ENCODE results near the gene CTNNB1.

CTNNB1 gene

DNA sequence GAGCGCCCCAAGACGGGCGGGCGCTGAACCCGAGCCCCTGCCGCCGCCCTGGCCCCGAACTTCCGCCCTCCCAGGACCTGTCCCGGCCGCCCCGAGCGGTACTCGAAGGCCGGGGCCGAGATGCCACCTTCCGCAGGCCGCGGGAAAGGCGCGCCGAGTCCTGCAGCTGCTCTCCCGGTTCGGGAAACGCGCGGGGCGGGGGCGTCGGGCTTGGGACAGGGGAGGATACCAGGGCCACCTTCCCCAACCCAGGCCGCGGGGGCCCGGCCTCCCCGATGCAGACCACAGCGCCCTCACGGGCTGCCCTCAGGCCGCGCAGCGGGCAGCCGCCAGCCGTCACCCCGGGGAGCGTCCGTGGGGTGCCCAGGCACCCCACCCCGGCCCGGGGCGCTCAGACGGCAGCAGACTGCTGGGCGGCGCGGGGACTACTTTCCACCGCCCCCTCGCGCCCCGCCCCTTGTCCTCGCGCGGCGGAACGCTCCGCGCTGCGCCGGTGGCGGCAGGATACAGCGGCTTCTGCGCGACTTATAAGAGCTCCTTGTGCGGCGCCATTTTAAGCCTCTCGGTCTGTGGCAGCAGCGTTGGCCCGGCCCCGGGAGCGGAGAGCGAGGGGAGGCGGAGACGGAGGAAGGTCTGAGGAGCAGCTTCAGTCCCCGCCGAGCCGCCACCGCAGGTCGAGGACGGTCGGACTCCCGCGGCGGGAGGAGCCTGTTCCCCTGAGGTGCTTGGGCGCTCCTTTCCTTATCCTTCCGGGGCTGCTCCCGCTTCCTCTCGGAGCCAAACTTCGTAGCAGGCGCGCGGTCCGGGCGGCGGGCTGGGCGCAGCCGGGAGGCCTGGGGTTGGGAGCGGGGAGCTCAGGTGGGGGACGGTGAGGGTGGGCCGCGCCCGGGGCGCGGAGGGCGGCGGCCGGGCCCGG is at the start of gene CTNNB1:
CTNNB1 (plus strand) TSS at position 556 of the 916 bp plus-strand sequence. CDS start 24,564 bp downstream, outside the sequence.
- peak; percentile 81 for DNase-seq

DNA sequence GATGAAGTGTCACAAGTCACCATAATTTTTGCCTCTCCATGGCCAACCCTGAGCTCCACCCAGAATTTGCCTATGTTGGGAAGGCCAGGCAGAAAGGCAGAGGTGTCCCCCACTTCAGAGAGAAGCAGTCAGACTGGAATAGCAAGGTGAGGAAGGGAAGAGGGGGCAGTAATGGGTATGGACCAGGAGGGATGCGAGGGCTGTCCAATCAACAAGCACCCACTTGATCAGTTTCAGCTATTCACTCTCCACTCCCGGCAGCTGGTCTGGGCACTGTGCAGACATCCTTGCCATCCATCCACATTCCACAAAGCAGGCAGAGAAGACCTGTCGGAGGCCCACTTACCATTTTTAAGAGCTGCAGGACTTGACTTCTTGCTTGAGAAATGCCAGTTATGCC is 43.5 kb upstream of the CTNNB1 start:
- DNase-seq, result no peak

DNA sequence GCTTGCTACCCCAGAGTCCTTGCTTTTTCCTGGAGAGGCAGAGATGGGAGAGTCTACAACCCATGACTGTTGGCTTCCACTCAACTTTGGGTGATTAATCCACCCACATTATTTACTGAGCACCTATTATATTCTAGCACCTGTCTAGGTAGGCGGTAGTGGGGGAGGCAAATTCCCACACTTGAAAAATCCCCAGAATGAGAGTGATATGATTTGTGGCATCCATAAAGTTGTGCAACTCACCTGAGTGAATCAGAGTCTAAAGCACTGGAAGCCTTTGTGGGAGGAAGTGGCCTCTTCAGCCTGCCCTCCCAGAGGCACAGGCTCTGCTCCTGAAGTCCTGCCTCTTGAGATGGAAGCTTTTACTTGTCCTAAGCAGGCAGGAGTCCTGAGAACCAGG is 40.4 kb upstream of the CTNNB1 start:
- no peak for DNase-seq

DNA sequence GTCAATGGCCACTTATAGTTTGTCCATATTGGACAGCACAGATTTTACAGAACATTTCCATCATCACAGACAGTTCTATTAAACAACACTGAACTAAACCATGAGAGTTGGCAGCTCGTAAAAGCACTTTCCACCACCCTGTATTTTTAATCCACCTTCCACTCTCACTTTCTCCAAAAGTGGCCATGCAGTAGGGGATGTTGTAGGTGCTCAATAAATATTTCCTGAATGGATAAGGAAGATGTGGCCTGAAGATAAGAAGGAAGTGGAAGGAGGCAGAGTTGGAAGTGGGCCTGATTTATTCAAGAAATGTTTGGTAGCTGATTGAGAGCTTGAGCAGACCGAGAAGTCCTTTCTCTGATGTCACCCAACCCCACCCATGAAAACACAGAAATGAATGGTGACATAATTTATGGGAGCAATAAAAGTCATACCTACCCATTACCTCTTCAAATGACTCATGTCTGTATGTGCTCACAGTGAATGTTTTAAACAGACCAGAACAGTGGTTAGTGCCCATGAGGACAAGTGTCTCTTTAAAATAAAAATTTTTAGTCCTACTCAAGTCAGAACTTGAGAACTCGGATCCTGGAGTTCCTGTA is 39.6 kb upstream of the CTNNB1 start:
- no peak for DNase-seq

DNA sequence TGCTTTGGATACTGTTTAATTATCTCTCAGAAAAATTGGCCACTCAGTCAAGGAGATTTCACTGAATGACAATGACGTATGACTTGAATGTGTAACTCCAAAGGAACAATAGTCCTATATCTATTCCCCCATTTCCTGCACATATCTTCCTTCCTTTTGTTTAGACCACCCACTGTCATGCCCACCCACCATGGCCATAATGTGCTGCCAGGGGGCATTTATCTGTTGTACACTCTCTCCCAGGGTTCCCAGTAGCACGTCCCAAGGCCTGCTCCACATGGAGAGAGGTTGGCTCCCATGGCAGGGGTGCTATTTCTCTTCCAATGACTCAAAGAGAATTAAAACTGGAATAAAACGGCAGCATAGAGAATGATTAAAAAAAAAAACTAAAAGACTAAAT is 36.8 kb upstream of the CTNNB1 start:
- DNase-seq, result no peak

DNA sequence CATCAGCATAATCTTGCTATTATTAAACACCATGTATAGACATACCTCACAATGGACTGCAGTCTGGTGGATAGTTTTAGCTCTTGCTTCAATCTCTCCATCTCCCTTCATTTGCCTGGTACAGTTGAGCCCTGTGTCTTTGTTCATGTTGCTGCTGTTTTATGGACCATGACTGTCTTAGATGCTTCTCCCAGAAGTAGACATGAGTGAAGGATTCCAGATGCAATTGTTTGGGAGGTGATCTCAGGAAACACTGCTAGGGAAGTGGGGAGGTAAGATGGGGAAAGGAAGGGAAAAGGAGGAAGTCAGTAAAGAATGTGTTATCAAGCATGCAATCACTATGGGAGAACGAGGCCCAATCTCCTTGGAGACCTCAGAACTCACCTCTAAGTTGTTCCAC is 36.3 kb upstream of the CTNNB1 start:
- no peak for DNase-seq

DNA sequence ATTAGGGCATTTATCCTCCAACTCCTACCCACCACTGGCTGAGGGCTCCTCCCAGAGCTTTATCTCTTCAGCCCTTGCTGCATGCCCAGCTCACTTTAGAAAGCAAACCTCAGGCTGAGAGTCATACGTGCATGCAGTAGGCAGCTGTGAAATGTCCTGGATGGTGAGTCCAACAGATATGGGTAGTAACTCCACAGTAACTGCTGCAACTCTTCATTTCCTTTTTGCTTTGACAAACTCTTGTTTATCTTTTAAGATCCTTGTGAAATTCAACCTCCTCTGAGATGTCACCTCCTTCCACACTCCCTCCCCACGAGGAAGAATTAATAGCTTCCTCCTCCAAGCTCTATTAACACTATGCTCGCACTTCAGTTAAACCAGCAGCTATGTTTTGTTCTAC is 35.9 kb upstream of the CTNNB1 start:
- no peak for DNase-seq

DNA sequence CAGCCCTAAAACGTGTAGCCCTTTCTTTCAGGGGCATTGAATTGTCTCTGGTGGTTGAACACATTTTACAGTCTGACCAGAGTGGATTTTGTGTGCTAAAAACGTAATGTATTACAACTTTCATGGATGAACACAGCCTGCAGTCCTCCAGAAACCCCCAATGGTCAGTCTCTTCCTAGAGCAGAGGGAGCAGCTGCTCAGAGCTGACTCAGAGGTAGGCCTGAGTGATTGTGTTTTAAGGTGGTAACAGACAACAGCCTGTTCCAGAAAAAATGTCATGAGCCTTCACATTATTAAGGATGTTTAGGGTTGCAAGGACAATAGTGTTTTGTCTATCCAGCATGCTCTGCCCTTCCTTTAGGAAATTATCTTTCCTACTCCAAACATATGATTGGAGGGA is 34.5 kb upstream of the CTNNB1 start:
- no peak for DNase-seq

DNA sequence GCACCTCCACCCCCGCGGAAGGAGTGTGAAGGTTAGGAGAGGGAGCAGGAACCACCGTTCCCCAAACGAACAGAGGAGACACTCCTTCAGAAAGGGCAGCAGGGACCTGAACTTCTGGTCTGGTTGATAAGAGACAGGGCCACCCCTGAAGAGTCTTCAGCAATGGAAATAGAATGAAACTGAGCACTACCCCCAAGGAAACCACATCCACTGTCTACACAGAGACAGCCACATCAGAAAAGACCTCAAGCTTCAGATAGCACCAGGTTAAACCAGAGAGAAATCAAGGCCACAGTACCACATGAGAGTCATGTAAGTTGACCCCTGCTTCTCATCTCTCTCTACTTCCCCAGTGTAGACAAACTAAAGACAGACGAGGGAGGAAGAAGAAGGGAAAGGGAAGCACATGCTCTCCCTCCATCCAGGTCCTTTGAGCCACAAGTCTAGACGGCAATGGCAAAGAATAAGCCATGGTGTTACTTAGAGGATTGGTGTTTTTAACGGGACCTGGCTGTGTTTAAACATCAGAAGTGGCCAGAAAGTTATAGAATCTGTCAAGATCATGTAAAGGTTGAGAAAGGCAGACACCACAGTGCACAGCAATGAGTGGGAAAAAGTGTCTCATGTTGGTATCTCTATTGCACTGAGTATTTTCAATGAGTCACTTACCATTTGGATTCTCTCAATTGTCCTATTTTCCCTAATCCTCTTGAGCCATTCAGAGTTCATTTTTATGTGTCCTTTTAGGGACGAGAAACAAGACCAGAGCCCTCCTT is 31.4 kb upstream of the CTNNB1 start:
- no peak for DNase-seq

DNA sequence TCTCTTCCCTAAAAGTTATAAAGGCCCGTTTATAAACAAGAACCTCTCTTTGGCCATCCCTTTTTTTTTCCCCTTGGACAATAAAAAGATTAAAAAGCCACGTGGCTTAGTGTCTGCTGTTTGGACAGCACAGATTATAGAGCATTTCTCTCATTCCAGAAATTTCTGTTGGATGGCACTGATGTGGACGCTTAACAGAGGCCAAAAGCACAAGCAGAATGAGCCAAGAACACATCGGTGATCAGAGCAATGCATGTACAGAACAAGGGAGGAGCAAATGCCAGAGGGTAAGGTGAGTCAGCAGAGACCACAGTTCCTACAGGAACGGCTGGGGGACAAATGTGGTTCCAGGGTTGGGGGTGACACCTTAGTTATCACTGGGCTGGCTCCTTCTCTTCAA is 30.3 kb upstream of the CTNNB1 start:
- DNase-seq, result no peak

DNA sequence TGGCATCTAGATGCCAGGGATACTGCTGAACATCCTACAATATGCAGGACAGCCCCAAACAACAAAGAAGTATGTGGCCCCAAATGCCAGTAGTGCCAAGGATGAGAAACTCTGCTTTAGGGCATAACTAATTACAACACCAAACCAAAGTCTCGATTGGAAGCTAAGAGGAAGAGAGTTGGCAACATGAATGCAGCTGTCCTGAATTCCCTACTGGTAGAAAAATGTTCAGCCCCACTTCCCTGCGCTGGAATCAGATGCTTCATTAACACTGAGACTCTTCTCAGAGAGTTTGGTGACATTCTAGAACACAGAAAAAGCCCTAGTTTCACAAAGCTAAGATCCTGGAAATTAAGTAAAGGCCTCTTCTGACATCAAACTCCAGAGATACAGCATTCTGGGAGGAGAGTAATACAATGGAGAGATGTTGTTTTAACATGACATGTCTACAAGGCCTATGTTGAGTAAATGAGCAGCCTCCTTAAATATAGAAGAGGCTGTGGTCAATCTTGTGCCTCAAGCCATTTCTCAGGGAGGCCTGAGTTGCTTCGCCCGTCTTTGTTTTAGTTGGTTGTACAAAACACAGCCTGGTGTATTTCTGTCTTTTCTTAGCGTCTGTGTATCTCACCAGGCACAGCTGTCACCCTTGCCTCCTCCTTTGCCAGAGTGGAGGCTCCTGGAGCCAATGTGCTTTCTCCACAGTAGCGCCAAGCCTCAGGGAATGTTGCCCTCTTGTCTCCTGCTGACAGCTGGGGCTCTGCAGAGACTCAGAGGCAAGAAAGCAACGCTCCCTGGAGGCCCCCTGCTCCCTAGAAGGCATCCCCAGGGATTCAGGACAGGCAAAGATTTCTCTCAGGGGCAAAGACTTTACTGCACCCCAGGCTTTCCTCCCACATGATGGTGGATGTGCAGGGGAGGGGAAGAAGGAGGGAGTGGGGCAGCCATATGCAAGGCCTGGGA is 25.1 kb upstream of the CTNNB1 start:
- DNase-seq, result no peak

DNA sequence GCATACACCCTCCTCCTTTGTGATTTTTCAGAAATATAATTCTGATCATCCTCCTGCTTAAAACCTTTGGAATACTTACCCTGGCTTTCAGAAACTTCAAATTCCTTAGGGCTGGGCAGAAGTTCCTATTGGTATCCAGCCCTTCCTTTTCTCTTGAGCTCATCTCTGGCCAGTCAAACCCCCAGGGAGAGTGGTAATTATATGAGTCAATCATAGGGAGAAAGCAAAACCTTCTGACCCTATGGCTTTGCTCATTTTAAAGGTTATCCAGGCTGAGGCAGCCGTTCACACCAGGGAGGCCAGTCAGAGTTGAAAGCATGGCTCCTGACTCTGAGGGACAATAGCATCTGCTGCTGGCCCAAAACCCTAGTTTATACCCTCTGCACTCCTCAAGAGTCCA is 23.9 kb upstream of the CTNNB1 start:
- no peak for DNase-seq

DNA sequence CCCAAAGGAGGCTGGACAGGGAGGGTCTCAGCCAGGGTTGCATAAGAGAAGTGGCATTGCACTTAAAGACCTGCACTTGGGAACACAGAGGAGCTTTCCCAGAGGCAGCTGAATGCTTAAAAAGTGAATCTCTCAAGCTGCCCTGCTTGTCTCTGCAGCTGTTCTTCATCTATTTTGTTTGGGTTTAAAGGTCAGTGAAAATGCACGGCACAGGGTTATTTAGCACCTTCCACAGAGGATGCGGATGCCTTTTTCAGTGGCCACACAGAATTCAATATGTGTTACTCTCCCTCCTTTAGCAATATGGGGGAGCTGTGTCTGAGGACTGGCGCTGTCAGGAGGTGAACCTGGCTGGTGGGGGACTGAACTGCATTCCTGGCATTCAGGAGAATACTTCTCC is 22.7 kb upstream of the CTNNB1 start:
- no peak for DNase-seq

DNA sequence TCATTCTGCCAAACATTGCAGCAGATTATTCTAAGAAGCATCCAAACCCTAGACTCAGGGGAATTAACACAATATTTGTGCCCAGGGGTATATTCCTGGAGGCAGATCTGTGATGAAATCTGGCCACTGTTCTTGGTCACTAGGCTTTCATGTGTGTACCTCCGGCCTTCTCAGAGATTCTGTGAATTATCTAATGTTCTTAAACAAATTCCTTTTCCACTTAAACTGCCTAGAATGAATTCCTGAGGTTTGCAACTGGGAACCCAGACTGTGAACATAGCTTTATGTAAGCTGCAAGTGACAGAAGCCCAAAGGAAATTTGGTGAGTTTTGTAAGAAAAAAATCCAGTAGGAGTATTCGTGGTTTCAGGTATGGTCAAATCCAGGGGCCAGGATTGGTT is 20.7 kb upstream of the CTNNB1 start:
- no peak for DNase-seq

DNA sequence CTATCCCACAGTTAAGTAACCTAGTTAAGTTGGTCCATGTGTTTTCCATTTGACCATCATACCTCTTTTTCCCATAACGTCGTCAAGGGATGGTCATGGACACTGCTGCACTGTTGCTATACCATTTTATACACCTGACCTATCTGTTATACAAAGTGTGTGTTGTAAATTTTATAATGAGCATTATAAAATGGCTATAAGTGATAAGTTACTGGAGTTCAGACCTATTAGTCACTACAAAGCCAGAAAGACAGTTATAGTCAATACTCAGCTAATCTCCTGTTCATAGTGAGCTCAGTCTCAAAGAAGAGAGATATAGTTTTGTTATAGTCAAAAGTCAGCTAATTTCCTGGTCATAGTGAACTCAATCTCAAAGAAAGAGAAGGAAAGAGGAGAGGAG is 18.9 kb upstream of the CTNNB1 start:
- DNase-seq, result no peak

DNA sequence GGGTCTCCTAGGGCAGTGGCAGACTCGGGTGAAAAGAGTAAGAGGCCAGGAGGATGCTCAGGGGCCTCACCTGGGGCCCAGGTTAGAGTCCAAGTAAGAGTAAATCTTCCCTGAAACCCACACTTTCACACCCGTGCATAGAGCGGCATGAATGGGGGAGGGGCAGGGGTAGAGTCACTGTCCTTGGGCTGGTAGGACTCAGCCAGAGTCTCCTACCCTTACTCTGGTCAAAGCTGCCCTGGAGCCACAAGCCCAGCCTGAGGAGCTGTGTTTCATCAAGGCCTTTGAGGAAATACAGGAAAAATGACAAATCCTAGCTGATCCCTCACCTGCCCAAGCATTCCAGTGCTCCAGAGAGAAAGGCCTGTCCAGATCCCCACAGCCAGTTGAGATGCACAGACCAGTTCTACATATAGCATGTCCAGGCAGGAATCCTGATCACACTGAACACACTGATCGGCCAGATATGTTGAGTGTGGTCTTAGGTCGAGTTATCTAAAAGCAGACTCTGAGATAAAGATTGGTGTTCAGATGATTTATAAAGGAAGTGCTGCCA is 16.7 kb upstream of the CTNNB1 start:
- DNase-seq, result no peak

DNA sequence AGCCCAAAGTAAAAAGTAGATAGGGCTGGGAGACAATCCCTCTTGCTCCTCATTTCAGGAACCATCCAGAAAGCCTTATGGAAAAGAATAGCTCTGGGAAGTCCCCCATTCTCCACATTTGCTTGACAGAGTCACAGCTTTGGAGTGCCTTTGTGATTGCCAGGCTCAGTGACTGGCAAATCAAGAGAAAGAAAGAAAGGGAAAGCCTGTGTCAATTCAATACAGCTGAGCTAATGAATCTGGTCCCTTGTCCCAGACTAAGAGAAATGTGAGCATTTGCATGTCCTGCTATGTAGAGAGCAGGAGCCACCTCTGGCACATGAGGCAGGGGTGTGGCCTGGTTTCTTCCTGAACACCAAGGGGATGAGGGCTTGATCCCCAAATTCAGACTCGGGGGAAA is 14.9 kb upstream of the CTNNB1 start:
- DNase-seq, result no peak

DNA sequence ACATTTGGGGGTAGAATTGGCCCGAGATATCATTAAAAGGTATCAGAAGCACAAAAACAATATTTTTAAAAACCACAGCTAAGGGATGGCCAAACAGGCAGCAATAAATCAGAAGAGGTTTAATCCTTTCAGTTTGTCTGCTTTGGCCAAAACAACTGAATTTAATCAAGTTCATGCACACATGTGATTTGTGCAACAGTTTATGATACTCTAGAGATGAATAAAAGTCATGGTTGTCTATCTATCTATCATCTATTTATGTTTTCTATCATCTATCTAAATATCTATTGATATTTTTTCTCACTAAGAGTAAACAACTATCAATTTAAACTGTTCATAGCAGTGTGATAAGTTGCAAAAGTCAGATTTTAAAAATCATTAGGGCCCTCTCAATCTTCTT is 13.0 kb upstream of the CTNNB1 start:
- DNase-seq, result no peak

DNA sequence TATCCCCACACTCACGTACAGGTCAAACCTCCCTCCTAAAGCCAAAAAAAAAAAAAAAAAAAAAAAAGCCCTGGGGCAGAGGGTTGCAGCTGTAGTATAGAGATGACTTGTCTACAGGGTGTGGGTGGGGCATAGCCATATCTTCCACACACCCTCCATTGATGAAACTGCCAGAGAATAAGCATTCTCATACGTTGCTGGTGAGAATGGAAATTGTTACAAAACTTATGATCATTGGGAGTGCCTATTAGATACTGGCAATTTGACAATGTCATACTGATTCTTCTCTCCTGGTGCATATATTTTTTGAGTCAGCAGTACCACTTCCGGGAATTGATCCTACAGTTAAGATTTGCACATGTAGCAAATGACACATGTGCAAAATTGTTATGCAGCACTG is 11.0 kb upstream of the CTNNB1 start:
- DNase-seq, result no peak

DNA sequence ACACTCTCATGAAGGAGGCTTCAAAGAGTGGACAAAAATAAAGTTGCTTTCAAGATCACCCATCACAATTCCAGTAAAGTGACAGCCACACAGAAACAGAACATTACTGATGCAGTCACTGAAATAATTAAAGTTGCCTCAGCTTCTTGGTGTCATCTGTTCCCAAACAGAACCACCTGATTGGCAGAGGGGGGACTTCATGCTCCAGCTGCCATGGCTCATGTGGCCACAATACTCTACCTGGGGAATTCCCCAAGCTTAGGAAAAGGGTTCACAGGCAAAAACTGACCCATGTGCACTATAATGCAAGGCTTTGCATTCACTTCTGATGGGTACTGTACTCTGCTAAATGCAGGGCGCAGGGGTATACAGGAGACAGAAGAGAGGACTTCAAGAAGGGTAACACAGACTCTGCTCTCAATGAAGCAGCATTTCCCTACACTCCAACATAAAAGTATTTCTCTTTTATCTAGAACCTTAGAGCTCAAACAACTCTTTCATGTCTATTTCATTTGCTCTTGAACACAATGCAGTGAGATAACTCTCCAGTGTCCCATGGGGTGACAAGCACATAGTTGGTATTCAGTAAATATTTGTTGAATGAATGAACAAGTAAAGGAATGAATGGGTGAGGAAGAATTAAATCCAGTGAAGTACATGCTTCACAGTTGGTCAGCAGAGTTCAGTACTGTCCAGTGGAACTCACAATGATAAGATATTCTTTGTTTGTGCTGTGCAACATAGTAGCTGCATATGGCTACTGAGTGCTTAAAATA is 8.6 kb upstream of the CTNNB1 start:
- DNase-seq, result no peak

DNA sequence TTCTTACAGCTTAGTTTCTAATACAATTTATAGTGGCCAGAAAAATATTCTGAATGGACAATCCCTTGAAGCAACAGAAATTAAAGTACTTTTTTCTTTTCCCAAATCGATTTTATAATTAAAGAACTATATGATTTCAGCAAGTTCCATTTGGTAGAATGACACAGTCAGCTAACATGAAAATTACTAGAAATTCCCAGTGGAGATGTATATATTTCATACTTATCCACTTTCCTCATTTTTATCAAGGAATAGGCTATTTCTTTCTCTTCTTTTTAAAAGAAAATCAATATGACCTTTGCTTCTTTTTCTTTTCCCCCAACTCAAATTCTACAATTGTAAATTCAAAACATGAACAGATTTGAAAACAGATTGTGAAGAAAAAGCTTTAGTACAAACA is 6.4 kb upstream of the CTNNB1 start:
- no peak for DNase-seq
